ENCODE data around the gene FOXK1. TPM values are rescaled to one million over a fixed set of nuclear protein-coding genes. Genes with fewer than 3 reads are reported as not detected.

FOXK1 gene
- total and polyA plus RNA-seq, 9 of the 15 experiments (the other 6 are each of a cell fraction or from before 2014, with no cell fraction given): 0.32 to 45.5 (median 8.1) TPM

GRCh38 chr7:4775848-4776623, 93.9 kb downstream of the FOXK1 start:
- H2AFZ ChIP-seq (ENCODE audit: low read depth, low read length): peak overlapping the region; percentile 96
- WGBS (ENCODE audit: insufficient coverage, low coverage, missing lambda C conversion rate): 8% methylated on average over 26 of the region's 32 CpGs
- peak; percentile 4 for ATAC-seq
- TF ChIP-seq TEAD1 (CRISPR knock-in tag; IDR thresholded peaks at IDR 0.05) (peak in 1 of 2 experiments; percentile 51; a peak in 2 of 4 replicates), YY1 (IDR thresholded peaks at IDR 0.05; ENCODE audit: borderline replicate concordance in 1 of 3, control insufficient read depth in 1 of 3, extremely low read depth in 1 of 3, insufficient read depth in 3 of 3, insufficient read length in 1 of 3, insufficient replicate concordance in 2 of 3, low read depth in 1 of 3, low read length in 2 of 3) (peak in 1 of 3 experiments; percentile 27), HMGN3 (IDR thresholded peaks at IDR 0.05; ENCODE audit: borderline replicate concordance, extremely low read depth, insufficient read length, low read depth, low read length) (no peak), TEAD2 (tag; IDR thresholded peaks at IDR 0.05) (no peak), NR3C1 (CRISPR knock-in tag; IDR thresholded peaks at IDR 0.05) (no peak), ZC3H4 (CRISPR knock-in tag; IDR thresholded peaks at IDR 0.05; ENCODE audit: borderline replicate concordance) (no peak; the same call in 1 of the 2 replicates), IFI16 (CRISPR knock-in tag; IDR thresholded peaks at IDR 0.05) (no peak), MYC (IDR thresholded peaks at IDR 0.05; ENCODE audit: low read depth, low read length) (no peak), MYC (CRISPR knock-in tag; IDR thresholded peaks at IDR 0.05; ENCODE audit: borderline replicate concordance, low read depth) (0 out of 2 replicates have a peak, but pooled peaks have one; percentile 10), NCOA1 (IDR thresholded peaks at IDR 0.05; ENCODE audit: low read depth) (no peak), ZNF316 (IDR thresholded peaks at IDR 0.05) (peak; percentile 75), BMI1 (IDR thresholded peaks at IDR 0.05; ENCODE audit: low read length) (no peak), GATAD2B (IDR thresholded peaks at IDR 0.05; ENCODE audit: borderline replicate concordance) (no peak), FOXM1 (IDR thresholded peaks at IDR 0.05; ENCODE audit: low read depth) (no peak), FOXM1 (CRISPR knock-in tag; IDR thresholded peaks at IDR 0.05; ENCODE audit: low read depth) (no peak), KDM1A (IDR thresholded peaks at IDR 0.05) (no peak), MXI1 (IDR thresholded peaks at IDR 0.05; ENCODE audit: low read depth, low read length) (no peak)
- TF ChIP-seq, protein P1, sequence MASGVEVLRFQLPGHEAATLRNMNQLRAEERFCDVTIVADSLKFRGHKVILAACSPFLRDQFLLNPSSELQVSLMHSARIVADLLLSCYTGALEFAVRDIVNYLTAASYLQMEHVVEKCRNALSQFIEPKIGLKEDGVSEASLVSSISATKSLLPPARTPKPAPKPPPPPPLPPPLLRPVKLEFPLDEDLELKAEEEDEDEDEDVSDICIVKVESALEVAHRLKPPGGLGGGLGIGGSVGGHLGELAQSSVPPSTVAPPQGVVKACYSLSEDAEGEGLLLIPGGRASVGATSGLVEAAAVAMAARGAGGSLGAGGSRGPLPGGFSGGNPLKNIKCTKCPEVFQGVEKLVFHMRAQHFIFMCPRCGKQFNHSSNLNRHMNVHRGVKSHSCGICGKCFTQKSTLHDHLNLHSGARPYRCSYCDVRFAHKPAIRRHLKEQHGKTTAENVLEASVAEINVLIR (CRISPR knock-in tag; IDR thresholded peaks at IDR 0.05): no peak

More at GRCh38 chr7:4775848-4776623, 93.9 kb downstream of the FOXK1 start:
- Histone ChIP-seq H3K27ac (ENCODE audit: extremely low read depth, low read depth, low read length) (peak overlapping the region; percentile 91), H3K4me3 (peak overlapping the region; percentile 84), H3K36me3 (ENCODE audit: control insufficient read depth, insufficient read depth, low read length) (peaks cover 16% of the 10 kb centered on the region; the same call in 2 of the 3 replicates), H4K20me1 (replicated peaks; ENCODE audit: control insufficient read depth, insufficient read depth, low read length) (0 out of 2 replicates have a peak, but pooled peaks cover 3% of the 10 kb centered on the region), H3K4me2 (ENCODE audit: insufficient read depth, low read length) (peak overlapping the region; percentile 88), H3K9me3 (replicated peaks; ENCODE audit: control insufficient read depth, insufficient read depth, low read depth, low read length) (no peaks in the 10 kb centered on the region), H3K79me2 (ENCODE audit: control insufficient read depth, insufficient read depth, low read length) (peaks cover 23% of the 10 kb centered on the region), H3K4me1 (replicated peaks in 1 of 2; ENCODE audit: control insufficient read depth in 2 of 2, insufficient read depth in 2 of 2, low read length in 2 of 2) (peaks cover 19 to 24% of the 10 kb centered on the region in 2 experiments), H3K27me3 (ENCODE audit: control insufficient read depth in 2 of 2, insufficient read depth in 2 of 2, low read length in 2 of 2) (no peaks in the 10 kb centered on the region), H3K9me1 (ENCODE audit: control insufficient read depth, insufficient read depth, low read length) (peaks cover 3% of the 10 kb centered on the region), H3K9ac (ENCODE audit: insufficient read depth in 1 of 2, low read depth in 2 of 2, low read length in 2 of 2) (peak overlapping the region; percentile 95 to 96)
- FAIRE-seq: no peak
- peak in 1 of 4 experiments; percentile 33 for DNase-seq (ENCODE audit: extremely low read depth in 1 of 4, low spot score in 3 of 4)
- in situ Hi-C loops (cut with MboI): no loop called here
- BruUV-seq (replicated peaks): TSS peak; percentile 76
- ChIA-PET POLR2A (interaction anchor here (0.7 to 2.0 kb wide), 10 partner anchors 8 to 617 kb away, joined by 3 to 11 read pairs (median 5); no protein-coding TSS in a partner anchor), CTCF (ENCODE audit: low intra/inter-chr PET ratio) (no interaction called here)
- intact Hi-C loops (cut with micrococcal nuclease): no loop called here

Data from K562 (cell line).